GM21717 (cell line): ENCODE results near the gene FRMD5.

Experiments used
- ATAC-seq: cut with Tn5 transposase; IDR thresholded peaks from one replicate; pipeline ENCODE4 v1.9.1; 2021; ENCODE audit warnings: mild to moderate bottlenecking, moderate library complexity; ENCODE audit not compliant: unreplicated experiment

FRMD5 gene

DNA sequence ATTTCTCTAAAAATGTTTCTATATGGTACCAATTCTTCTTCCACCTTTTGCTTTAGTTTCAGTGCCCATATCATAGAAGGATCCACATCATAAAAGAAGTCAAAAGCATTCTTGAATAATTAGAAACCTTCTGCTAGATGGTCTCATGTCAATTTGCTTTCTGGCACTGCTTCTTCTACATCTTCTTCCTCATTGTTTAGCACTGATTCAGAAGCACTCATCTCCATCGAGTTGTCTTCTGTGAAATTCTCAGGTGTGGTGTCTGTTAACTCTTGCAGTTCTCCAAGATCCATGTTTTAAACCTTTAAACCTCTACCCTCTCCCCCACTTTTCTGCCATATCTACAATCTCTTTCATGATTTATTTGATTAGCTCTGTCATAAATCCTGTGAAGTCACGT is 213.5 kb downstream of the FRMD5 start:
- no peak for ATAC-seq

DNA sequence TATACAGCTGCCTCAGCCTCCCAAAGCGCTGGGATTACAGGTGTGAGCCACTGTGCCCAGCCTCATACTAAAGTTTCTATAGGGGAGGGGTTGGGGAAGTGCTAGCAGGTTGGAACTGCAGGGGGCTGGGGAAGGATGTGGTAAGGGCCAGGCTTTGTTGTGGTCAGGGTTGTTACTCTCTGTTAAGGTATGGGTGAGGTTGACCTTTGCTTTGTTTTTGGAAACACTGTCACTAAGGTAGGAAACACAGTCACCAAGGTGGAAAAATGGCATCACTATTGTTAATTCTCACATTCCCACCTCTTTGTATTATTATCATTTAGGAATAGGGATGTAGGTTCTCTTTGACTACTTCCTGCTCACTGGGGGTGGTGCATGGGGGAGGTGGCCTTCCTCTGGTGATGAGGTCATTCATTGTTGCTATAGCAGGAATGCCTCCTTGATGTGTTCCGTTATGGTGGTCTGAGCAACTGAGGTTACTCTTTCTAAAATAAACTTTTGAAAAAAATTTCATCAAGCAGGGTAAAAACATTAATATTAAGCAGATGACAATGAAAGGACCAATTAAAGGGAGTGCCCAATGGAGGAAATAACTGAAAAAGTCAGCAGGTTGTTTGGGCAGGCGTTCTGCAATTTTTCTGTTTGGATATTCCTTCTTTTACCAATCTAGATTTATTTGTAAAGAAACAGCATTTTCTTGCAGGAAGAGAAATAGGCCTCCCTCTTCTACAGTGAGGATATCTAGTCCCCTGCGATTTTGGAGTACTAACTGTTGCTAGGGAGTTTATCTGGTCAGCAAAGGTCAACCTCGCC is 217.8 kb downstream of the FRMD5 start:
- peak; percentile 62 for ATAC-seq

DNA sequence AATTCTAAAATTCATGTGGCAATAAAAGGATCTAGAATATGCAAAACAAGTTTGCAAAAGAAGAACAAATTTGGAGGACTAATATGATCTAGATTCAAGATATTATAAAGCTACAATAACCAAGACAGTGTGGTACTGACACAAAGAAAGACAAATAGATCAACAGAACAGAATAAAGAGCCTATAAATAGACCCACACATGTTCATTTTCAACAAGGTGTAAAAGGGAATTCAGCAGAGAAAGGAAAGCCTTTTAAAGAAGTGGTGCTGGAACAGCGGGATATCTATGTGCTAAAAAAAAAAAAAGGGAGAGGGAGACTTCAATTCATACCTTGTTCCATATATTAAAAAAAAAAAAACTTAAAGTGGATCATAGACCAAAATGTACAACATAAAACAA is 219.3 kb downstream of the FRMD5 start:
- no peak for ATAC-seq

DNA sequence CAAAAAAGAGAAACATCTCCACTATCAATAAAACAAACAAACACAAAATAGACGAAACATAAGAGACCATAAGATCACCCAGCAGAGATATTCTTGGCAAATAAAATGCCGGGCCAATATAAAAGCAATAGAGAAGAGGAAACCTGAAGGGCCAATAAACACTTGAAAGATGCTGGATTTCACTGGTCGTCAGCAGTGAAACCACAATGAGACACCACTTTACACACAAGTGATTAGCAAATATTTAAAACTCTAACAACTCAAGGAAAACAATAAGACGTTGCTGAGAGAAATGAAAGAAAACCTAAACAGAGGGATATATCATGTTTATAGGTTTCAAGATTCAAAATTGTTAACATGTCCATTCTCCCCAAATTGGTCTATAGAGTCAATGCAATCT is 219.7 kb downstream of the FRMD5 start:
- no peak for ATAC-seq

DNA sequence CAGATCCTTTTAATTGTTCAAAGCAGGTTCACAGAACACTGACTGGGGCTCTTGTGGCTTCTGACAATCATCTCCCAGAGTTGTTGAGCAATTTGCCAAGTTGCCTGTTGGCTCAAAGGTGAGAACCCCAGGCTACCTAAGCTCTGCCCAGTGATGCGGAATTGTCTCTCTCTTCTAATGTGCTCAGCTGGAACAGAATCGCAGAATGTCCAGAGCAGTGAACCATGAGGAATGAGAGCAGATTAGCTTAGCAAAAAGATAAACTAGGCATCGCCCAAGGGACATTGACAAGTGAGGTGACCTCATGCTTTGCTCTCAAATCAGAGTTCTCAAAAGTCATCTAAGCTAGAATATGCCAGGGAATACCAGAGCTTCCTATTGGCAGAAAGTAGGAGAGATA is 220.2 kb downstream of the FRMD5 start:
- no peak for ATAC-seq

DNA sequence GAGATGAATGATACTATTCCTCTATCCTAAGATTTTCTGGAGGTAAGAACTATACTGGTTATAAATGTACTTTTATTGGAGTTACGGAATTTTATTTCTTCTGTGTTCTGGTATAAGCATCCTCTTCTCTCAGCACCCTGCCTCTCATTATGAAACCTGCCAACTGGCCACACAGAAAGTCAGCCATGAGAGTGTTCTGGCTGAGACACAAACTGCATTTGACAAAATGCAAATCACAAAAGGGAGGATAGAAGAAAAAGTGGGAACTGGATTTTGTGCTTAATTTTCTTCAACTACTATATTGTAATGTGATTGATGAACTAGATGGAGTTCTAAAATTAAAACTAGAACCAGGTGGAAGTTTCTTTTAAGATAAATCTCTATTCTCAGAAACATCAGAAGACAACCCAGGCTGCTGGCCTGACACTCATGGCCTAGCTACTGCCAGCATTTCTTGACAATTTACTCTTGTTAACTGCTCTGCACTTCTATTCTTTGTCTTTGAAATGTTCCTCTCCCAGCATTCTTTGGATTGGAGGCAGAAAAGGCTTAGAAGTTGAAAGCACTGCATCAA is 225.2 kb downstream of the FRMD5 start:
- ATAC-seq = no peak

DNA sequence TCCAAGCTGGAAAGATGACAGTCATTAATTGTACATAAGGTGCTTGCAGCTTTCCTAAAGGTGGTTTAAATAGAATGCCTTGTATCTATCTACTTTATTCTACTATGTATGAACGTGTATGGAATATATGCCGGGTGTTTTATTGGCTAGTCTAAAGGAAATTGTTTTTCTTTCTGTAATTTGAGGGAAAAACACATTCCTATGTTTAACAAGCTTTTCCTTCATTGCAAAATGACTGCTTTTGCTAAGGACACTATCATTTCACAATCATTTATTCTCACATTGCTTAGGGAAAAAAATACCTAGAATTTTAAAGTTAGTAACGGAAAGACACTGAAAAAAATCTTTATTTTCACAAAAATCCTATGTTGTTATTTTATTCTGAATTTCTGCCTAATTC is 226.5 kb downstream of the FRMD5 start:
- no peak for ATAC-seq

DNA sequence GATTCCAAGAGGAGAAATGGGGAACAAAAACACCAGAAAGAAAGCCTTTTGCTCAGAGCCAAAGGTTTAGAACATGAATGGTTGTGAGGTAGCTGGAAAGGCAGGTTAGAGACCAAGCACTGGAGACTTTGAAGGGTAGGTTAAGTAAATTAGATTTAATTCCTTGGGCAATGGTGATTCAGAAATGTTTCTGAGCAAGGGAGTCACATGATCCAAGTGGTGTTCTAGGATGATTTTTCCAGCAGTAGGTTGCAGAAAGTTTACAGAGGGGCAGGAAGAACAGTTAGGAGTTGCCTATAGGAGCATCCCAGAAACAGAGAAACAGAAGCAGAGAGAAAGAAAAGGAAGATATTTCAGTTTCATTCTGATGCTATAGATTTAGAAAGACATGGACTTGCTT is 228.4 kb downstream of the FRMD5 start:
- no peak for ATAC-seq

DNA sequence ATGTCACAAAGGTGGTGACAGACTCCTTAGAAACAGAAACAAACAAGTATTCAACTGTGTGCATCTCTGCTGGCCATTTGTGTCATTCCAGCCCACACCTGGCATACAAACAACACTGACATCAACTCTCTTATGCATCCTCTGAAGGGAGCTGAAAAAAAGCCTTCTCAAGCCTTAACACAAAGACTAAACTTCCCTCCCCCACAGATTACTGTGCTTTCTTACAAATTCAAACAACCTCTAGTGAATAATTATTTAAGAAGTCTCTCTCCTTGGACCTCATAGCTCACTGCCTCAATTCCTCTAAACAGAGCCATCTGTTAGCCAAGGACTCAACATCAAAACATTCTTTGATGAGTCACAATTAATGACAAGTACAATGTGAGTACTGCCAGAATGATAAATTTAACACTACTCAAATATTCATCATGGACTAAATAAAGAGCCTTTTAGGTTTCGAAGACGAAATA is 236.2 kb downstream of the FRMD5 start:
- ATAC-seq = no peak

DNA sequence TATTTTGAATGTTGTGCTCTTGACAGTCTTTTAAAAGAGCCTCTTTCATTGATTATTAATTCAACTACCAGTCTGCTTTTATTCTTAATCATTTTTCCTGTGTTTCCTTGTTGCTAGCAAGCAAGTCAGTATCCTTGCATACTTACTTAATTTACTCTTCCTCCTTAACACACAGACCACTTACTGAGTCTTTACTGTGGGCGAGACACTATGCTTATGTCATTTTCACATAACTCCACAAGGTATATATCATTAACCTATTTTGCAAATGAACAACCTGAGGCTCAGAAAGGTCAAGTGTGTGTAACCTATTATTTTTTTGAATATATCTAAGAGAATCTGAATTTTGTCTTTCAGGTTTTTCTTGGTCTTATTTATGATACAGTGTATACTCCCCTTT is 237.3 kb downstream of the FRMD5 start:
- no peak for ATAC-seq

DNA sequence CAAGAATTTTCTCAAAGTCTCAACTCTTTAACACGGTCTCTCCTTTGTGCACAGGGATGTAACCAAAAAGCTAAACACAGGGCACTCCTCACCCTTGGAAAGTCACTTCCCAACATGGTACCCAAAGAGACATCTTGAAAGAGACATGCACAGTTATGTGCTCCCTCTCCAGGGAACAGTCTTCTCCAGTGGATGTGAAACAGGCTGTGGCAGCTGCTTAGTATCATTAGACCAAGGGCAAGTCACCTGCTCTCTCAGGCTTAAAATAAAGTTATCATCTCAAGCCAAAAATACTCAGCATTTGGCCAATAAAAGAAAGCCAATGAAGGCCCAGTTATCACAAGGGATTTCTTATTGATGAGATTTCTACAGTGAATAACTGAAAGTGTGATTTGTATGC is 239.9 kb downstream of the FRMD5 start:
- ATAC-seq = no peak

DNA sequence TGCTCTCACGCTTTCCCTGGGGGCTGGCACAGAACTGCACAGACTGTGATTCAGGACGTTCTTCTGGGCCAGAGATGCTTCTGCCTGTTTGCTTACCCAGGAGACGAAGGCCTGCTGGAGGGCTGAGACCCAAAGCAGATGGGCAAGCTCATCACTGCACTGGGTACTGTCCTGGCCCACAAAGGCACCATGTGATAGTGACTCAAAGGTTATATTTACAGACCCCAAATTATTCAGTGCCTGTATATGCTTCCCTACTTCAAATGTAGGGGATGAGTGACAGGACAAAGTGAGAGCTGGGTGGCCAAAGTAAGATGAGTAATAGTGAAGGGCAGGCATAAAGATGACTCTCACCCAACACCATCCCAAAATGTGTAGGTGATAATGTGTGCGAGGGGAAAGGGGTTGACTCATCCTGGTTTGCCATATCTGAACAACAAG is 240.9 kb downstream of the FRMD5 start:
- ATAC-seq = no peak

DNA sequence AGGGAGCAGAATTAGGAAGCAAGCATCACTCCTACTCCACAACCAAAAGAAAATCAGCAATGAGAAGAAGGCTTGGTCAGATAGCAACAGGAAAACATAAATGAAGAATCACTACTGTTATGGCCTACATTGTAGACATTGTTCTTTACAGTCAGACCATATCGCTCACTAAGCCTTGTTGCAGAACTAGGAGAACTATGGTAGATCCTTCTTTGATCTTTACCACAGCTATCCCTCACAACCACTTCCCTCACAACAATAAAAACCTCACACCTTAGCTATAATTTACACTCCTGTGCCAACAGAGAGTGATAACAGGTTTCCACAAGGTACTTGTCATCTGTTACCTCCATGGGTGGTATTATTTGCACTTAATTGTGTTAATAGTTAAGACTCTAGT is 241.7 kb downstream of the FRMD5 start:
- ATAC-seq = no peak

DNA sequence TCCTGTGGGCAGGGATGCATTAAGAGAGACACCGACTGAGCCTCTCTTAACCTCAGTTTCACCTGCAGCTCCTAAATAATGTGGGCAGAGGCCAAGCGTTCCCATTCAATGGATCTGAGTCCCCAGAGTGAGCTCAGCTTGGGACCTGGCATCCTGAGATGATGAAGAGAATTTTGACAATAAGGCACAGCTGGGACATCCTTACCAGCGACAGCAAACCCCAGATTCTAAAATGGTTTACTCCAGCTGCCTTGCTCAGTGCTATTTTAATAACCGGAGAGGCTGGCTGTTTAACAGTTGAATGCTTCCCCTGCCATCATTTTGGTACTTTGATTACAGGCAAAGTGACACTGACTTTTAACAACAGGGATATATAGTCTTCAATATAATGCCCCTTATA is 244.5 kb downstream of the FRMD5 start:
- no peak for ATAC-seq

DNA sequence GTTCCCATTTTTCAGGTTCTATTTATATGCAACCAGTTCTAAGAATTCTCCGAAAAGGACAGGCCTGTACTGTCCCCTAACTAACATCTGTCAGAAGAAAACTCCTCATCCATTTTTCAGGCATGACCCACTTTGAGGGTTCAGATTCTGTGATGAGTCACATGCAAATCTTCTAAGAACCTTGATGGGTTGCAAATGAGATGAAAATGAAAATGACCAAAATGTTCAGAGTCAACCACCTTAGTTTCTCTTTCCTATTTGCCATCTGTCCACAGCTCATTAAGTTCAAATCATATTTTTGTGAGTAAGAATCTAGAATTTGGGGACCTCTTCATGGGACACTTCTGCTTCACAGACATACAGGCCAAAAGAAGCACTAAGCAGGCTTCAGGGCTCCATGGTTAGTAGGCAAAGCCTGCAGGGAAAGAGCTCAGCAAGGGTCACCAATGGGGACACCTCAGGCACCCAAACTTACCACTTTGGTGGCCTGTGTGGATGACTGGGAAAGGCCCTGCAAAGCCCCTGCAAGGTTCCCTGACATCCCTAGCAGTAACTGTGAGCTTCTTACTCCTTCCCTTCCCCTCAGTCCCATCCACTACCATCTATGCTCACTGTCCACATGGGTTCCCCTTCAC is 246.3 kb downstream of the FRMD5 start:
- ATAC-seq = peak; percentile 86

DNA sequence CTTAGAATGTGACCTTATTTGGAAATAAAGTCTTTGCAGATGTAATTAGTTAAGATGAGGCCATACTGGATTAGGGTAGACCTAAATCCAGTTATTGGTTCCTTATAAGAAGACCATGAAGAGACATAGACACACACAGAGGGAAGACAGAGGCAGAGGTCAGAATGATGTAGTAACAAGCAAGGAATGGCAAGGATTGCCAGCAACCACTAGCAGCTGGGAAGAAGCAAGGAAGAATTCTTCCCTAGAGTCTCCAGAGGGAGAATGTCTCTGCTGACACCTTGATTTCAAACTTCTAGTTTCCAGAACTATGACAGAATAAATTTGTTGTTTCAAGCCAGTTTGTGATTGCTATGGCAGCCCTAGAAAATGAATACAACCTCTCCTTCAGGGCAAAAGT is 251.6 kb downstream of the FRMD5 start:
- ATAC-seq = no peak

DNA sequence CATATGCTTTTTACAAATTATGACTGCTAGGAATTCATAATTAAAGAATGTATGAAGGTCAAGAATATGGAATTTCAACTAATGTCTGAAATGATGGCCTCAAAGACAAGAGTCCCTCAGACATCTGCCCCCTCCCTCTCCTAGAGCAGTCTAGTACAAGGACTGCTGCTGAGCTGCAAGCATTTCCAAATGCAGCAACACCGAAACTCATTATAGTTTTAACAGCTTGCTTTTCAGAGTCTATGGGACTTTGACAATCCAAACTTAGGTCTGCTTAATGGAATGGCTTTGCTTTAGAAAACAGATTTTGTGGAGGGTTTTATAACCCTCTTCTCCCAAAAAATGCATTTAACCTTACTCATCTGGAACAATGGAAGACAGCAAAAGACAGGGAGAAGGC is 252.9 kb downstream of the FRMD5 start:
- ATAC-seq = no peak

DNA sequence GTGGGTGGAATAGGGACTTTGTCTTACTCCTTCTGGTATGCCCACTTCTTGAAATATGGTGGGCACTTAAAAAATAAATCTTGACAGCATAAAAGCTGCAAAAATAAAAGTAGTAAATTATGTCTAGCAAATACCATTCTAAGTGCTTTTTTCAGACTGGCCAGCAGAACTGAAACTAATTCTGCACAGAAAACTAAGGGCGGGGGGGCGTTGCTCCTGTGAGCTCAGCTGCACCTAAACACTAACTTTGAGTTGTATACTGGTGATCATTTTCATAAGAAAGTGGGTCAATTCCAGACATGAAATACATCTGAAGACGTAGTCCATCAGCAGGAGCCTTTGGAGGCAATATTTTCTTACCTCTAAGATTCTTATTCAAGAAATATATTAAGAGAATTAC is 253.5 kb downstream of the FRMD5 start:
- peak; percentile 63 for ATAC-seq

DNA sequence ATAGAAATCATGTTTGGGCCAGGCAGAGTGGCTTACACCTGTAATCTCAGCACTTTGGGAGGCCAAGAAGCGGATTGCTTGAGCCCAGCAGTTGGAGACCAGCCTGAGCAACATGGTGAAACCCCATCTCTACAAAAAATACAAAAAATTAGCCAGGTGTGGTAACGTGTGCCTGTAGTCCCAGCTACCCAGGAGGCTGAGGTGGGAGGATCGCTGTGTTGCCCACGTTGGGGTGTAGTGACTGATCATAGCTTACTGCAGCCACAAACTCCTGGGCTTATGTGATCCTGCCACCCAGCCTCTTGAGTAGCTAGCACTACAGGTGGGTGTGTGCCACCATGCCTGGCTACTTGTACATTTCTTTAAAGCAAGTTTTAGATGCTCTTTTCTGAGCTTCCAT is 254.0 kb downstream of the FRMD5 start:
- no peak for ATAC-seq

DNA sequence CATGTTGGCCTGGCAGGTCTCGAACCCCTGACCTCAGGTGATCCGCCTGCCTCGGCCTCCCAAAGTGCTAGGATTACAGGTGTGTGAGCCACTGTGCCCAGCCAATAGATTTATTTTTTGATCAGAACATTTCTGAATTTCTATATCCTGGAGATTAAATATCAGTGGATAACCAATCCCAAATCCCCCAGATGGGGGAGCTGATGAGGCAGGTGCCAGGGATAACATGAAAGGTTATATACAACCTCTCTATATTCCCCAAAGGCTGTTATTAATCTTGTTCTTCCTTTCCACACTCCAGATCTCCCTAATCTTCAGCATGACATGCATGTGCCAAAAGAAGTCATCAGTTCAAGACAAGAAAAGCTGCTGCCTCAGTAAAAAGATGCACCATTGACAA is 256.0 kb downstream of the FRMD5 start:
- no peak for ATAC-seq

DNA sequence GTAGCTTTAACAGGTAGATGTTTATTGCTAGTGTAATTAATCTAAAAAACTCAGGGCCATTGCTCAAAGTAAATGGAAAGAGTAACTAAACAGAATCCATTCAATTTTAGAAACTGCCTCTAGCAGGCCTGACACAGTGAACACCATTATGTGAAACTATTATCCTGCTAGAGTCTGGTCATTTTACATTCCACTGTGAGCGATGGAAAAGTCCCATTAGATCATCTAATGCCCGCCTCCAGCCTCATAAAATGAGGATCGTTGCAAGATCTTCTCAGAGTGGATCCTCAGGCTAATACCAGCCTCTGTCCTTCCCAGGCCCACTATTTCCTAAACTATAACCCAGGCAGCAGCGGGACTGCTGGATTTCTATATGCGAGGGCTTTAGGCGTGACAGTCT is 260.6 kb downstream of the FRMD5 start:
- no peak for ATAC-seq

DNA sequence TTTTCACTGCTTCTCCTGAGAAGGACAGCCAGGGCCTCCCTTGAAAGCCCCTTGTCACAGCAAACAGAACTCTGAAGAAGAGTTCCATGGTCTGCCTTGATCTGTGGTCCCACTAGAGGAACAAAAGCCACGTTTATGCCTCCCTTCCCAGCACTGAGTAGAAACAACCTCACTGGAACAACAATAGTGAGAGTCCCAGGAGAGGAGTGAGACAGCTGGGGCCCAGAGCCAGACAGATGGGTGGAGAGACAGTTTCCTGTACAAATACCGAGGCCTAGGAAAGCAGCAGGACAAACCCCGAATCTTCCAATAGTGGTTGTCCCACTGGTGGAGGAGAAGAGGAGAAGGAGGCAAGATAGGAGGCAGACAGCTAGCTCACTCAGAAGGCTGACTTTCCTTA is 262.2 kb downstream of the FRMD5 start:
- no peak for ATAC-seq
